ENCODE results near the gene ZNF740.

The ZNF740 gene

DNA sequence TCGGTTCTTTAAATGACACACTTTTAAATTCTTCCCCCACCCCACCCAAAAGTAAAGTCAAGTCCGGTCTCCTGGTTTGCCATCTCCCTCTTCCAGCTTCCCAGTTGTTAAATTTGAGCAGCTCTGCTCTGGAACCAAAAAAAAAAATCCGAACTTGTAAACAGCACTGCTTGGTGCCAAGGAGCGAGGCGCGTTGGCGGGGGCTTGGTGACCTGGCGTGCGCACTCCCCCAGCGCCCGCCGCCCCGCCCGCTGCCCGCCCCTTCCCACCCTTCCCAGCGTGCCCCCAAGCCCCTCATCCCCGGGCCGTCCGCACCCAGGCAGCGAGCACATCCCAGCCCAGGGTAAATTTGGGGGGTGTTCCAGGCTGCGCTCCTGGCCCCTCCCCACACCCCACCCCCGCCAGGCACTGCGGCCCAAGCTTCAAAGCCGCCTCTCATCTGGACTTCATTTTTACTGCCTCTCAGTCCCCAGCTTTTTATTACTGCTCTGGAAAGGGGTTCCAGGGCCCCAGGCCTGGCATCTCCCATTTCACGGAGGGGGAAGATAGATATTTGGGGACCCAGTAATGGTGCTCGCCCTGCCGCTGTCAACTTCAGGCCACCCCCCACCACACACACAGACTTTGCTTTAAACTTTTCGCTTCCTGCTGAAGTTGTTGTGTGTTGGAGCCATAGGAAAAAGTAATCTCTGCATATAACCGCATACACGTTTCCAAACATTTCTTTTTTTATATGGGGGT lies 38.2 kb downstream of the ZNF740 start:
- Histone ChIP-seq H3K4me3 (replicated peaks; ENCODE audit: low read depth, low read length) (peak overlapping the region; percentile 77), H3K27me3 (replicated peaks; ENCODE audit: control insufficient read depth, insufficient read depth, low read length) (no peaks in the 10 kb centered on the region), H3K36me3 (ENCODE audit: control insufficient read depth, insufficient read depth, low read length) (peaks cover 5% of the 10 kb centered on the region)
- TF ChIP-seq, protein P1, sequence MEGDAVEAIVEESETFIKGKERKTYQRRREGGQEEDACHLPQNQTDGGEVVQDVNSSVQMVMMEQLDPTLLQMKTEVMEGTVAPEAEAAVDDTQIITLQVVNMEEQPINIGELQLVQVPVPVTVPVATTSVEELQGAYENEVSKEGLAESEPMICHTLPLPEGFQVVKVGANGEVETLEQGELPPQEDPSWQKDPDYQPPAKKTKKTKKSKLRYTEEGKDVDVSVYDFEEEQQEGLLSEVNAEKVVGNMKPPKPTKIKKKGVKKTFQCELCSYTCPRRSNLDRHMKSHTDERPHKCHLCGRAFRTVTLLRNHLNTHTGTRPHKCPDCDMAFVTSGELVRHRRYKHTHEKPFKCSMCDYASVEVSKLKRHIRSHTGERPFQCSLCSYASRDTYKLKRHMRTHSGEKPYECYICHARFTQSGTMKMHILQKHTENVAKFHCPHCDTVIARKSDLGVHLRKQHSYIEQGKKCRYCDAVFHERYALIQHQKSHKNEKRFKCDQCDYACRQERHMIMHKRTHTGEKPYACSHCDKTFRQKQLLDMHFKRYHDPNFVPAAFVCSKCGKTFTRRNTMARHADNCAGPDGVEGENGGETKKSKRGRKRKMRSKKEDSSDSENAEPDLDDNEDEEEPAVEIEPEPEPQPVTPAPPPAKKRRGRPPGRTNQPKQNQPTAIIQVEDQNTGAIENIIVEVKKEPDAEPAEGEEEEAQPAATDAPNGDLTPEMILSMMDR (IDR thresholded peaks at IDR 0.05; ENCODE audit: insufficient read depth, low read length, poor library complexity, severe bottlenecking), result no peak
- no peak for DNase-seq (ENCODE audit: extremely low read depth, insufficient read length)

DNA sequence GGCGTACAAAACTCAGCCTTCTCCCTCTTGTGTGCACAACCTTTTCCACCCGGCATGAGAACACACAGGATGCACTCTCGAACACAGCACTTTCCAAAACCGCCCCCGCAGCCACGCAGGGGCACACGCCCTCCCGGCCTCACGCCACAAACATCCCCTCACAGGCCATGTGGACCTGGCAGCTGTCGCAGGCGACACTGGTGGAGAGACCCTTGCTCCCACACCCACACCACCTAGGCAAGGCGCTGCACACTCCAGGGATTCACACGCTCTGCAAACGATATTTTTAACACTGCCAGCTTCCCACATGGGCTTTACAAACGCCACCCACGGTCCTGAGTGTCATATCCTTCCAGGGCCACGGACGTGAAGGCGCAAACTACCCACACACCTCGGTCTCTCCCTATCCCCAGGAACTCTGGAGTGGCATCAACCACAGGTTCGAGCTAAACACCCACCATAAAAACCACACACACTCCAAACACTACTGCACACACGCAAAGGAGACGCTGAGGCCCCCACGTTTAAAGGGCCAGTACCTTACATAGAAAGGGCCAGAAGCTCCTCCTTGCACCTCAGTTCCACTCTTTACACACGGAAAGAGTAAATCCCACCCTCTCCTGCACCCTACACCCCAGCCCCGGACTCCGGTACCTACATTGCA lies 38.9 kb downstream of the ZNF740 start:
- peak; percentile 64 for DNase-seq (ENCODE audit: extremely low read depth, insufficient read length)
- Histone ChIP-seq H3K27me3 (replicated peaks; ENCODE audit: control insufficient read depth, insufficient read depth, low read length) (no peaks in the 10 kb centered on the region), H3K36me3 (ENCODE audit: control insufficient read depth, insufficient read depth, low read length) (no peaks in the 10 kb centered on the region), H3K4me3 (replicated peaks; ENCODE audit: low read depth, low read length) (peak overlapping the region; percentile 77)
- TF ChIP-seq, protein P1 (IDR thresholded peaks at IDR 0.05; ENCODE audit: insufficient read depth, low read length, poor library complexity, severe bottlenecking), result no peak

DNA sequence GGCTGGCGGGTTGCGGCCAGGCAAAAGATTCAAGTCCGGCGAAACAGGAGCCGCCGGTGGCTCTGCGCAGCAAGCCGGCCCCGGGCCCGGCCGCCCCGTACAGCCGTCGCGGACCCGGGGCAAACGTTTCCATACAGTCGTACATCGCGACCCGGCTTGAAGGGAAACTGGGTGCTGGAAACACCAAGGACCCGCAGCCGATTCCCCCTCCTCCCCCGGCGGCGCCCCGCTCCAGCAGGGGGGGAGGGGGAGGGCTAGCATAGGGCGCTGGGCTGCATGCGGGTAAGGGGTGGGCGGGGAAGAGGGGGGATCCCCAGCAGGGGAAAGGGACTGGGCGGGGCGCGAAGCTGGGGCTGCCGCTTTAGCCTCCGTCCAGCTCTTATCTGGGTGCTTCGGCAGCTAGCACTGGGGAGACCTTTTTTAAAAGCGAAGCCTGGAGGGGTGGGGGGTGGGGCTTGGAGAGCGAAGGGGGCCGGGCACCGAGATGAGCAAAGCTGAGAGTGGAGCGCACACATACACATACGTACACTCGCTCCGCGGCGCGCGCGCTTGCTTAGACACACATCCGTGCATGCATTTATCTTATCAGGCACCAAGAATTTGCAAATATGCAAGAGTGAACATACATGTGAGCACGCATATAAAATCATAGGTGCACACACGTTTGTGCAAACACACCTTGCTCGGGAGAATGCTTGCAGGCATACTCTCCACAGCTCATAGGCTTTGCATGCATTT lies 39.6 kb downstream of the ZNF740 start:
- H3K4me3 ChIP-seq (replicated peaks; ENCODE audit: low read depth, low read length), result peak overlapping the region; percentile 77
- H3K27me3 ChIP-seq (replicated peaks; ENCODE audit: control insufficient read depth, insufficient read depth, low read length), result no peaks in the 10 kb centered on the region
- DNase-seq (ENCODE audit: extremely low read depth, insufficient read length), result peak; percentile 87
- H3K36me3 ChIP-seq (ENCODE audit: control insufficient read depth, insufficient read depth, low read length), result no peaks in the 10 kb centered on the region
- TF ChIP-seq, protein P1 (IDR thresholded peaks at IDR 0.05; ENCODE audit: insufficient read depth, low read length, poor library complexity, severe bottlenecking), result no peak

GRCh38 chr12:53220694-53221202 lies 40.2 kb downstream of the ZNF740 start:
- TF ChIP-seq, protein P1 (IDR thresholded peaks at IDR 0.05; ENCODE audit: insufficient read depth, low read length, poor library complexity, severe bottlenecking), result no peak
- peak; percentile 91 for DNase-seq (ENCODE audit: extremely low read depth, insufficient read length)
- H3K4me3 ChIP-seq (replicated peaks; ENCODE audit: low read depth, low read length), result peak overlapping the region; percentile 77
- H3K36me3 ChIP-seq (ENCODE audit: control insufficient read depth, insufficient read depth, low read length), result no peaks in the 10 kb centered on the region
- H3K27me3 ChIP-seq (replicated peaks; ENCODE audit: control insufficient read depth, insufficient read depth, low read length), result no peaks in the 10 kb centered on the region

- peak overlapping the region; percentile 77 for H3K4me3 ChIP-seq (replicated peaks; ENCODE audit: low read depth, low read length)
- DNase-seq (ENCODE audit: extremely low read depth, insufficient read length), result peak; percentile 69
- TF ChIP-seq, protein P1 (IDR thresholded peaks at IDR 0.05; ENCODE audit: insufficient read depth, low read length, poor library complexity, severe bottlenecking), result peak; percentile 41
- H3K36me3 ChIP-seq (ENCODE audit: control insufficient read depth, insufficient read depth, low read length), result no peaks in the 10 kb centered on the region
- no peaks in the 10 kb centered on the region for H3K27me3 ChIP-seq (replicated peaks; ENCODE audit: control insufficient read depth, insufficient read depth, low read length)
Observed at GRCh38 chr12:53221203-53222080, 40.9 kb downstream of the ZNF740 start.

Data from GM06990 (cell line).